Activated CD4-positive, alpha-beta memory T cell treated with anti-CD3 and anti-CD28 coated beads for 36 hours (primary cell): ENCODE data around the gene DECR2. TPM values are rescaled to one million over a fixed set of nuclear protein-coding genes. Genes with fewer than 3 reads are reported as not detected.

Source experiments
- CTCF ChIA-PET: fragments of 350-600 bp; sonication (Branson Sonifier 250); formaldehyde crosslinking; loops from one replicate; lab custom pipeline; 2021; ENCODE audit warnings: antibody characterized with exemption, inconsistent platforms; lab: Charles Lee
- POLR2A ChIA-PET: fragments of 350-600 bp; sonication (Branson Sonifier 250); formaldehyde crosslinking; loops from one replicate; lab custom pipeline; 2021; ENCODE audit warnings: antibody characterized with exemption; lab: Charles Lee
- DNase-seq: peaks from one replicate; pipeline ENCODE4 v3.0.0-alpha.2; 2020
- H3K27ac Mint-ChIP-seq: one replicate; pipeline ENCODE4 v1.8.0; 2021; ENCODE audit warnings: mixed read lengths
- H3K27me3 Mint-ChIP-seq: one replicate; pipeline ENCODE4 v1.8.0; 2021; ENCODE audit warnings: mixed read lengths
- H3K36me3 Mint-ChIP-seq: one replicate; pipeline ENCODE4 v1.8.0; 2021; ENCODE audit warnings: mixed read lengths
- H3K4me1 Mint-ChIP-seq: one replicate; pipeline ENCODE4 v1.8.0; 2021; ENCODE audit warnings: low read depth, mixed read lengths
- H3K4me3 Mint-ChIP-seq: one replicate; pipeline ENCODE4 v1.8.0; 2021; ENCODE audit warnings: mild to moderate bottlenecking, mixed read lengths
- H3K9me3 Mint-ChIP-seq: one replicate; pipeline ENCODE4 v1.8.0; 2021; ENCODE audit warnings: mixed read lengths
- intact Hi-C: fragments of 100-400 bp; cut with micrococcal nuclease; formaldehyde crosslinking; loops from one replicate; pipeline ENCODE4 v1.15.1; 2023
- total RNA-seq, 2 experiments: library from RNA; stranded (reverse); gene quantifications; one replicate each; pipeline ENCODE4 v1.2.3, GENCODE V29; 2021

Gene DECR2
- total RNA-seq, 2 experiments from 2014 or later, result 8.5 to 8.8 TPM

GRCh38 chr16:441447-441846 lies 39.8 kb downstream of the DECR2 start:
- Mint-ChIP-seq H3K36me3 (peaks cover 2% of the 10 kb centered on the region), H3K4me1 (peaks cover 2% of the 10 kb centered on the region), H3K27me3 (no peaks in the 10 kb centered on the region), H3K9me3 (no peaks in the 10 kb centered on the region), H3K4me3 (no peak overlapping the region), H3K27ac (no peak overlapping the region)
- no peak for DNase-seq
- intact Hi-C loops, result no loop called here
- CTCF ChIA-PET, result no interaction called here
- POLR2A ChIA-PET, result no interaction called here

GRCh38 chr16:442976-443375 lies 41.3 kb downstream of the DECR2 start:
- Mint-ChIP-seq H3K27me3 (no peaks in the 10 kb centered on the region), H3K27ac (no peak overlapping the region), H3K36me3 (peaks cover 2% of the 10 kb centered on the region), H3K9me3 (no peaks in the 10 kb centered on the region), H3K4me3 (no peak overlapping the region), H3K4me1 (peaks cover 2% of the 10 kb centered on the region)
- CTCF ChIA-PET, result no interaction called here
- intact Hi-C loops, result no loop called here
- POLR2A ChIA-PET, result no interaction called here
- DNase-seq, result no peak

- no peaks in the 10 kb centered on the region for H3K9me3 Mint-ChIP-seq
- DNase-seq, result no peak
- ChIA-PET POLR2A (no interaction called here), CTCF (no interaction called here)
- peaks cover 2% of the 10 kb centered on the region for H3K4me1 Mint-ChIP-seq
- intact Hi-C loops, result no loop called here
- H3K4me3 Mint-ChIP-seq, result no peak overlapping the region
- no peaks in the 10 kb centered on the region for H3K27me3 Mint-ChIP-seq
- H3K27ac Mint-ChIP-seq, result no peak overlapping the region
- peaks cover 2% of the 10 kb centered on the region for H3K36me3 Mint-ChIP-seq
These were observed 42.3 kb downstream of the DECR2 start for GRCh38 chr16:444027-444426.

GRCh38 chr16:445566-445965 lies 43.9 kb downstream of the DECR2 start:
- Mint-ChIP-seq H3K27ac (no peak overlapping the region), H3K4me3 (no peak overlapping the region), H3K9me3 (no peaks in the 10 kb centered on the region), H3K36me3 (peaks cover 2% of the 10 kb centered on the region), H3K4me1 (no peaks in the 10 kb centered on the region), H3K27me3 (no peaks in the 10 kb centered on the region)
- ChIA-PET POLR2A (no interaction called here), CTCF (no interaction called here)
- intact Hi-C loops, result no loop called here
- DNase-seq, result no peak

GRCh38 chr16:450385-450784 lies 48.7 kb downstream of the DECR2 start:
- H3K27me3 Mint-ChIP-seq, result no peaks in the 10 kb centered on the region
- H3K9me3 Mint-ChIP-seq, result no peaks in the 10 kb centered on the region
- no peak for DNase-seq
- CTCF ChIA-PET, result no interaction called here
- H3K27ac Mint-ChIP-seq, result no peak overlapping the region
- no peak overlapping the region for H3K4me3 Mint-ChIP-seq
- POLR2A ChIA-PET, result no interaction called here
- no peaks in the 10 kb centered on the region for H3K4me1 Mint-ChIP-seq
- H3K36me3 Mint-ChIP-seq, result no peaks in the 10 kb centered on the region
- intact Hi-C loops, result no loop called here

- CTCF ChIA-PET, result no interaction called here
- no peak overlapping the region for H3K4me3 Mint-ChIP-seq
- no peaks in the 10 kb centered on the region for H3K4me1 Mint-ChIP-seq
- H3K27me3 Mint-ChIP-seq, result no peaks in the 10 kb centered on the region
- POLR2A ChIA-PET, result no interaction called here
- no peak for DNase-seq
- H3K27ac Mint-ChIP-seq, result no peak overlapping the region
- no peaks in the 10 kb centered on the region for H3K36me3 Mint-ChIP-seq
- intact Hi-C loops, result no loop called here
- H3K9me3 Mint-ChIP-seq, result no peaks in the 10 kb centered on the region
These were observed 49.3 kb downstream of the DECR2 start for GRCh38 chr16:450785-451512.

GRCh38 chr16:454397-454940 lies 52.8 kb downstream of the DECR2 start:
- Mint-ChIP-seq H3K4me1 (peaks cover 3% of the 10 kb centered on the region), H3K9me3 (no peaks in the 10 kb centered on the region), H3K4me3 (no peak overlapping the region), H3K27me3 (no peaks in the 10 kb centered on the region), H3K27ac (no peak overlapping the region), H3K36me3 (no peaks in the 10 kb centered on the region)
- no peak for DNase-seq
- ChIA-PET CTCF (no interaction called here), POLR2A (no interaction called here)
- intact Hi-C loops, result no loop called here

GRCh38 chr16:455453-455852 lies 53.8 kb downstream of the DECR2 start:
- intact Hi-C loops, result no loop called here
- Mint-ChIP-seq H3K4me3 (no peak overlapping the region), H3K4me1 (peaks cover 3% of the 10 kb centered on the region), H3K9me3 (no peaks in the 10 kb centered on the region), H3K27ac (no peak overlapping the region), H3K27me3 (no peaks in the 10 kb centered on the region), H3K36me3 (no peaks in the 10 kb centered on the region)
- ChIA-PET POLR2A (no interaction called here), CTCF (no interaction called here)
- no peak for DNase-seq

GRCh38 chr16:456891-457483 lies 55.3 kb downstream of the DECR2 start:
- CTCF ChIA-PET, result no interaction called here

GRCh38 chr16:457732-458400 lies 56.2 kb downstream of the DECR2 start:
- H3K4me1 Mint-ChIP-seq, result peaks cover 3% of the 10 kb centered on the region
- H3K4me3 Mint-ChIP-seq, result no peak overlapping the region
- ChIA-PET CTCF (no interaction called here), POLR2A (no interaction called here)
- H3K9me3 Mint-ChIP-seq, result no peaks in the 10 kb centered on the region
- intact Hi-C loops, result no loop called here
- H3K27ac Mint-ChIP-seq, result no peak overlapping the region
- no peak for DNase-seq
- peaks cover 6% of the 10 kb centered on the region for H3K36me3 Mint-ChIP-seq
- no peaks in the 10 kb centered on the region for H3K27me3 Mint-ChIP-seq

More at GRCh38 chr16:456891-457483, 55.3 kb downstream of the DECR2 start:
- Mint-ChIP-seq H3K27ac (no peak overlapping the region), H3K4me1 (peaks cover 3% of the 10 kb centered on the region), H3K4me3 (no peak overlapping the region), H3K36me3 (peaks cover 4% of the 10 kb centered on the region), H3K27me3 (no peaks in the 10 kb centered on the region), H3K9me3 (no peaks in the 10 kb centered on the region)
- POLR2A ChIA-PET, result no interaction called here
- intact Hi-C loops, result no loop called here
- DNase-seq, result no peak

GRCh38 chr16:459761-460160 lies 58.1 kb downstream of the DECR2 start:
- Mint-ChIP-seq H3K27me3 (no peaks in the 10 kb centered on the region), H3K4me1 (peaks cover 3% of the 10 kb centered on the region), H3K4me3 (no peak overlapping the region), H3K36me3 (peaks cover 9% of the 10 kb centered on the region), H3K27ac (no peak overlapping the region), H3K9me3 (no peaks in the 10 kb centered on the region)
- intact Hi-C loops, result no loop called here
- CTCF ChIA-PET, result no interaction called here
- POLR2A ChIA-PET, result no interaction called here
- no peak for DNase-seq

- DNase-seq, result no peak
- Mint-ChIP-seq H3K36me3 (peaks cover 9% of the 10 kb centered on the region), H3K27ac (no peak overlapping the region), H3K4me3 (no peak overlapping the region), H3K4me1 (peaks cover 3% of the 10 kb centered on the region), H3K27me3 (no peaks in the 10 kb centered on the region), H3K9me3 (no peaks in the 10 kb centered on the region)
- POLR2A ChIA-PET, result no interaction called here
- intact Hi-C loops, result no loop called here
- CTCF ChIA-PET, result no interaction called here
These were observed 59.1 kb downstream of the DECR2 start for GRCh38 chr16:460787-461186.
